Smooth muscle cell (in vitro differentiated cells): Measurements from ENCODE around the gene SCN5A. TPM values are rescaled to one million over a fixed set of nuclear protein-coding genes. Genes with fewer than 3 reads are reported as not detected.
"Not testable (repeated sequence)": the region's sequence is repeated elsewhere in the genome, so short reads cannot be mapped to it uniquely, and the experiment has no call there.

Source experiments
- DNase-seq: peaks from one replicate; lab custom pipeline; 2025; ENCODE audit not compliant: unreplicated experiment; lab: John Stamatoyannopoulos, UW
- H2AFZ ChIP-seq: fragments of 200-600 bp; sonication (generic); 2 replicates; pipeline ENCODE4 v1.6.0; 2016; ENCODE audit warnings: antibody characterized with exemption, low read depth, mild to moderate bottlenecking
- H3F3A ChIP-seq: fragments of 200-600 bp; sonication (generic); 2 replicates; pipeline ENCODE4 v1.6.0; 2017; ENCODE audit warnings: antibody characterized with exemption, low read depth
- H3K27ac ChIP-seq: fragments of 200-600 bp; sonication (generic); 2 replicates; pipeline ENCODE4 v1.5.1; 2016; ENCODE audit warnings: low read depth, mild to moderate bottlenecking
- H3K27me3 ChIP-seq: fragments of 200-600 bp; sonication (generic); 2 replicates; pipeline ENCODE4 v1.6.1; 2016; ENCODE audit warnings: low read depth, mild to moderate bottlenecking
- H3K36me3 ChIP-seq: fragments of 200-600 bp; sonication (generic); 2 replicates; pipeline ENCODE4 v1.5.1; 2016; ENCODE audit warnings: low read depth
- H3K4me1 ChIP-seq: fragments of 200-600 bp; sonication (generic); 2 replicates; pipeline ENCODE4 v1.5.1; 2016; ENCODE audit warnings: low read depth
- H3K4me2 ChIP-seq: fragments of 200-600 bp; sonication (generic); 2 replicates; pipeline ENCODE4 v1.6.0; 2016; ENCODE audit warnings: mild to moderate bottlenecking
- H3K4me3 ChIP-seq: fragments of 200-600 bp; sonication (generic); 2 replicates; pipeline ENCODE4 v1.5.1; 2016; ENCODE audit warnings: mild to moderate bottlenecking
- H3K79me2 ChIP-seq: fragments of 200-600 bp; sonication (generic); 2 replicates; pipeline ENCODE4 v1.6.0; 2016; ENCODE audit warnings: low read depth, mild to moderate bottlenecking
- H3K9ac ChIP-seq: fragments of 200-600 bp; sonication (generic); 2 replicates; pipeline ENCODE4 v1.6.0; 2016; ENCODE audit warnings: low read depth
- H3K9me3 ChIP-seq: fragments of 200-600 bp; sonication (generic); replicated peaks from 2 replicates; pipeline ENCODE4 v1.5.1; 2016; ENCODE audit warnings: low read depth
- H4K20me1 ChIP-seq: fragments of 200-600 bp; sonication (generic); 2 replicates; pipeline ENCODE4 v1.6.0; 2016; ENCODE audit warnings: low read depth
- WGBS: methylation state at CpG from one replicate; pipeline ENCODE4 v1.1.7; 2016; ENCODE audit warnings: low lambda C conversion rate; 5-methylcytosine and 5-hydroxymethylcytosine counted together
- polyA plus RNA-seq: library from polyadenylated mRNA; unstranded; fragments of >200 nt; fragmentation: Nextera tagmentation; extraction: Ambion mirVana; gene quantifications from 2 replicates; pipeline ENCODE4 v1.2.1, GENCODE V29; 2016
- total RNA-seq: library from RNA; depleted of rRNA; stranded (reverse); fragments of >200 nt; gene quantifications from 2 replicates; pipeline ENCODE4 v1.2.3, GENCODE V29; 2014
- TF ChIP-seq, protein P1 (sequence below): fragments of 200-600 bp; sonication (generic); IDR thresholded peaks from 2 replicates; pipeline ENCODE4 v1.5.1; 2017; ENCODE audit warnings: borderline replicate concordance, mild to moderate bottlenecking, antibody characterized with exemption; ENCODE audit not compliant: insufficient read depth, poor library complexity, severe bottlenecking

SCN5A gene
- total and polyA plus RNA-seq, 2 experiments from 2014 or later = 0.93 to 3.4 TPM

DNA sequence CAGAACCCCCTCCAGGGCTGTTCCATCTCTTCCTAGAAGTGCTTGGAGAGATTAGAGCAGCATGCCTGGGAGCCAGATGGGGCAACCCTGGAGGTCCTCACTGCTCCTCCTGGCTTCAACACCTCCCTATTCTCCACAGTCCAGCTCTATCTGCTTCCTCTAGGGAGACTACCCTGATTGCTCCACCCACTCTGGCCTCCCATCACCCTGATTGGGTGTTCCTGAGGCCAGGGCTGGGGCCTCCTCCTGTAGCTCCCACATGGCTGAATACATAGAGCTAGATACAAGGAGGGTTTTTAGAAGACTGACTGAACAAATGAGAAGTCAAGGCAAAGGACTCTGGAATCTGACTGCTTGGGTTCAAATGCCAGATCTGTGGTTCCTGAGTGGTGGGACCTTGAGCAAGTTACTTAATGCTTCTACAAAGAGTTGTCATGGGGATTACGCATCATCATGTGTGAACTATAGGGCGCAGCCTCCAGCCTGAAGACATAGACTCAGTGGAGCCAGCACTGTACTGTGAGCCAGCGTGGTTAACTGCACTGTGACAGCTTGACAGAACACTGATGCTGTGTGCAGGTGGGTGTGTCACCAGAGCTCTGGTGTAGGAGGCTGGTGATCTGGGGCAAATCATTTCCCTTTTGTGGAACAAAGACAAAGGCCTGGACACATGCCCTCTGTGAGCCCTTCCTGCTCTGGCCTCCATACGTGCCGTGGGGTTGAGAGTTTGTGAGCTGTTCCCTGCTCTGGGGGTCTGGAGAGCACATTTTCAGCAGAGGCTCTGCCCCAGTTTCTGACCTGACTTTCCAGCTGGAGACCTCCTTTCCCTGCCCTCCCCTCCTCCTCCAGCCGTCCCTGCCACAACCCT is 74.8 kb downstream of the SCN5A start:
- H2AFZ ChIP-seq = no peak overlapping the region
- no peak overlapping the region for H3K9ac ChIP-seq
- no peaks in the 10 kb centered on the region for H3K4me1 ChIP-seq
- no peaks in the 10 kb centered on the region for H3F3A ChIP-seq
- TF ChIP-seq, protein P1, sequence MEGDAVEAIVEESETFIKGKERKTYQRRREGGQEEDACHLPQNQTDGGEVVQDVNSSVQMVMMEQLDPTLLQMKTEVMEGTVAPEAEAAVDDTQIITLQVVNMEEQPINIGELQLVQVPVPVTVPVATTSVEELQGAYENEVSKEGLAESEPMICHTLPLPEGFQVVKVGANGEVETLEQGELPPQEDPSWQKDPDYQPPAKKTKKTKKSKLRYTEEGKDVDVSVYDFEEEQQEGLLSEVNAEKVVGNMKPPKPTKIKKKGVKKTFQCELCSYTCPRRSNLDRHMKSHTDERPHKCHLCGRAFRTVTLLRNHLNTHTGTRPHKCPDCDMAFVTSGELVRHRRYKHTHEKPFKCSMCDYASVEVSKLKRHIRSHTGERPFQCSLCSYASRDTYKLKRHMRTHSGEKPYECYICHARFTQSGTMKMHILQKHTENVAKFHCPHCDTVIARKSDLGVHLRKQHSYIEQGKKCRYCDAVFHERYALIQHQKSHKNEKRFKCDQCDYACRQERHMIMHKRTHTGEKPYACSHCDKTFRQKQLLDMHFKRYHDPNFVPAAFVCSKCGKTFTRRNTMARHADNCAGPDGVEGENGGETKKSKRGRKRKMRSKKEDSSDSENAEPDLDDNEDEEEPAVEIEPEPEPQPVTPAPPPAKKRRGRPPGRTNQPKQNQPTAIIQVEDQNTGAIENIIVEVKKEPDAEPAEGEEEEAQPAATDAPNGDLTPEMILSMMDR = no peak
- no peaks in the 10 kb centered on the region for H3K9me3 ChIP-seq
- 75% methylated on average over 6 of the region's 6 CpGs for WGBS
- H3K27ac ChIP-seq = no peak overlapping the region
- no peaks in the 10 kb centered on the region for H4K20me1 ChIP-seq
- no peak overlapping the region for H3K4me3 ChIP-seq
- H3K36me3 ChIP-seq = no peaks in the 10 kb centered on the region
- DNase-seq = no peak
- H3K4me2 ChIP-seq = no peak overlapping the region
- H3K79me2 ChIP-seq = no peaks in the 10 kb centered on the region
- no peaks in the 10 kb centered on the region for H3K27me3 ChIP-seq

DNA sequence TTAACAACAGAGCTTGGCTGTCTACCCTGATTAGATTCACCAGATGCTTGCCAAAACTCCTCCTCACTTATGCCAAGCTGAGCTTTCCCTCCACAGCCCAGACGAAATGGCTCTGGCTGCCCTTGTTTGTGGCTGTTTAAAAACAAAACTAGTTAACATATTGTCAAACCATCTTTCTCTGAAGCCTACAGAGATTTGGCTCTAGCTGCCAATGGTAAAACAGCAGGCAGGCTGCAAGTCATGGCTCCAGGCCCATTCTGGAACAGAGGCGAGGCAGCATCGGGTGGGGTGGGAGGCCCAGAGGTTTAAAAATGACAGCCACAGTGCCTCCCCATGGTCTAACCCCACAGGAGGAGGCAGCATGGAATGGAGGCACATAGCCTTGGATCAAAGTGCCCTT is 75.9 kb downstream of the SCN5A start:
- no peak overlapping the region for H3K4me2 ChIP-seq
- no peaks in the 10 kb centered on the region for H3K36me3 ChIP-seq
- no peaks in the 10 kb centered on the region for H4K20me1 ChIP-seq
- H3K27ac ChIP-seq = no peak overlapping the region
- no peak overlapping the region for H2AFZ ChIP-seq
- no peaks in the 10 kb centered on the region for H3K79me2 ChIP-seq
- TF ChIP-seq, protein P1 = no peak
- no peak overlapping the region for H3K9ac ChIP-seq
- WGBS = 88% methylated on average over 3 of the region's 3 CpGs
- H3K27me3 ChIP-seq = no peaks in the 10 kb centered on the region
- H3K4me3 ChIP-seq = no peak overlapping the region
- no peaks in the 10 kb centered on the region for H3F3A ChIP-seq
- no peaks in the 10 kb centered on the region for H3K9me3 ChIP-seq
- DNase-seq = no peak
- H3K4me1 ChIP-seq = no peaks in the 10 kb centered on the region

DNA sequence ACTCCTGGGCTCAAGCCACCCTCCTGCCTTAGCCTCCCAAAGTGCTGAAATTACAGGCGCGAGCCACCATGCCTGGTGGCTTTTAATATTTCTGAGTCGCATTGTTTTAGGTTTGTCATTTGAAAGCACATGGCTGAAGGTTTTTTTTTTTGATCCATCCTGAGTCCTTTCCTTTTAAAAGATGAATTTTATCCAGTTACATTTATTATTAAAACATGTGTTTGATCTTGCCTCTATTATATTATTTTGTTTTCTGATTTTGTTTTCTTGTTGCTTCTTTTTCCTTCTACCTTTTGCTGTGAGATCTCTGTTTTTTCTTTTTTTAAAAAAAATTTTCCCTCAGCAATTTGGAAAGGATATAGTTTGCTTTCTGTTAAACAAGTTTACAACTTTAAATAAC is 76.4 kb downstream of the SCN5A start:
- TF ChIP-seq, protein P1 = no peak
- no peak overlapping the region for H3K27ac ChIP-seq
- no peaks in the 10 kb centered on the region for H3K9me3 ChIP-seq
- WGBS = 96% methylated on average over 3 of the region's 3 CpGs
- no peaks in the 10 kb centered on the region for H3F3A ChIP-seq
- H3K79me2 ChIP-seq = no peaks in the 10 kb centered on the region
- H3K4me2 ChIP-seq = no peak overlapping the region
- no peaks in the 10 kb centered on the region for H3K36me3 ChIP-seq
- H2AFZ ChIP-seq = no peak overlapping the region
- H3K4me3 ChIP-seq = no peak overlapping the region
- DNase-seq = no peak
- no peaks in the 10 kb centered on the region for H3K27me3 ChIP-seq
- H3K9ac ChIP-seq = no peak overlapping the region
- H3K4me1 ChIP-seq = no peaks in the 10 kb centered on the region
- H4K20me1 ChIP-seq = no peaks in the 10 kb centered on the region

DNA sequence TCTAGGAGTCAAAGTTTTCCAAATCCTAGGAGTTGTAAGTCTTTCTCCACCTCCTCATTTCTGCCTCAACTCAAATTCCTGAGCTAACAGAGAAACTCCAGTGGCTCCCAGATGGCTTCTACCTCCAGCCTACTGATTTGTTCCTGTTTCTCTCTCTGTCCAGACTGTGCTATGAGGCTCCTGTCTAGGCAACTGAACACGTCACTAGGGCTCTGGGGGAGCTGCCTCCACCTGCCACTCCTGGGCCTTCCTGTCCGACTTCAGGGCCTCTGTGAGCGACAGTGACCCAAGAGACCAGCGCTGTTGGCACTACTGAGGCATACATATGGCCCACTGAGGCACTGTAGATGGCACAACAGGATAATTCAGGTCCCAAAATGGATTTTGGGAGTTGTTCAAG is 82.0 kb downstream of the SCN5A start:
- no peak overlapping the region for H3K4me3 ChIP-seq
- H3F3A ChIP-seq = no peaks in the 10 kb centered on the region
- H3K27ac ChIP-seq = no peak overlapping the region
- no peak overlapping the region for H2AFZ ChIP-seq
- no peaks in the 10 kb centered on the region for H4K20me1 ChIP-seq
- no peaks in the 10 kb centered on the region for H3K79me2 ChIP-seq
- no peaks in the 10 kb centered on the region for H3K27me3 ChIP-seq
- H3K4me2 ChIP-seq = no peak overlapping the region
- TF ChIP-seq, protein P1 = no peak
- H3K4me1 ChIP-seq = no peaks in the 10 kb centered on the region
- no peaks in the 10 kb centered on the region for H3K36me3 ChIP-seq
- no peak for DNase-seq
- no peaks in the 10 kb centered on the region for H3K9me3 ChIP-seq
- 93% methylated on average over 4 of the region's 4 CpGs for WGBS
- H3K9ac ChIP-seq = no peak overlapping the region

DNA sequence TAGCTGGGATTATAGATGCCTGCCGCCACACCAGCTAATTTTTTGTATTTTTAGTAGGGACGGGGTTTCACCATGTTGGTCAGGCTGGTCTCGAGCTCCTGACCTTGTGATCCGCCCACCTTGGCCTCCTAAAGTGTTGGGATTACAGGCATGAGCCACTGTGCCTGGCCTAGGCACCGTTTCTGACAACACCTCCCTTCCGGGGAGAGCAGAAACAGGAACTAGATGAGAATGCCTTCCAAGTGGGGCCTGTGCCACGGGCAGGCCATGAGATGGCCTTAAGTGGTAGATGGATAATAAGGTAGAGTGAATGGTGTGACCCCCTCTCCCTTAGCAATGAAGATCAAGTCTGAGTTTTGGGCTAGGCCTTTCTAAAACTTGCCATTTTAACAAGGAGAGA is 82.7 kb downstream of the SCN5A start:
- H3K27ac ChIP-seq, H3K36me3 ChIP-seq: not testable (repeated sequence)
- 92% methylated on average over 7 of the region's 7 CpGs for WGBS

More for the DNA sequence above, 82.7 kb downstream of the SCN5A start:
- not testable (repeated sequence) for H3K9me3 ChIP-seq, H3K9ac ChIP-seq, H3K4me2 ChIP-seq, H3K79me2 ChIP-seq, H2AFZ ChIP-seq, H4K20me1 ChIP-seq, H3K4me1 ChIP-seq, H3F3A ChIP-seq, H3K4me3 ChIP-seq, DNase-seq, H3K27me3 ChIP-seq
